ENCODE results near the gene ACAA2. TPM values are rescaled to one million over a fixed set of nuclear protein-coding genes. Genes with fewer than 3 reads are reported as not detected.

ACAA2 gene
- total and polyA plus RNA-seq, 2 of the 8 experiments (the other 6 are each of a cell fraction or from before 2014, with no cell fraction given) = 63.4 to 151 TPM

DNA sequence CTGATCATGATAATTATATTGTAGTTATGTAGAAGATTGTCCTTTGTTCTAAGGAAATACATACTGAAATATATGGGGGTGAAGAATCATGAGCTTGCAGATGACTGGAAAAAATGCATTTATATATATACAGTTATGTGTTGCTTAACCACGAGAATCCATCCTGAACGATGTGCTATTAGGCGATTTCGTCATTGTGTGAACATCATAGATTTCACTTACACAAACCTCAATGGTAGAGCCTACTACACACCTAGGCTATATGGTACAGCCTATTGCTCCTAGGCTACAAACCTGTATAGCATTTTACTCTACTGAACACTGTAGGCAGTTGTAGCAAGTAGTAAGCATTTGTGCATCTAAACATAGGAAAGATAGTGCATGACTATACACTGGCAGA is 2.6 kb upstream of the ACAA2 start (continued):
- no peak for TF ChIP-seq CHD7 (IDR thresholded peaks at IDR 0.05; ENCODE audit: insufficient replicate concordance, low read length)
